CD14-positive monocyte (primary cell): ENCODE data around the gene LSM4. TPM values are rescaled to one million over a fixed set of nuclear protein-coding genes. Genes with fewer than 3 reads are reported as not detected.

Source experiments
- DNase-seq, 3 donors: peaks; one replicate each; pipeline ENCODE4 v3.0.0-alpha.2; 2011 to 2022
- H2AFZ ChIP-seq: 2 replicates; pipeline ENCODE4 v1.6.0; 2012; ENCODE audit warnings: mild to moderate bottlenecking, low read depth, low read length, inconsistent platforms; ENCODE audit not compliant: insufficient read depth, poor library complexity, severe bottlenecking
- H3K27ac ChIP-seq, 2 donors: 1 replicate in 1 of 2; 2 replicates in 1 of 2; pipeline ENCODE4 v1.5.1; 2012 to 2013; ENCODE audit warnings: low read length in 2 of 2, control low read depth in 1 of 2, inconsistent platforms in 1 of 2, low read depth in 1 of 2, mild to moderate bottlenecking in 1 of 2
- H3K27me3 ChIP-seq, 2 donors: one replicate each; pipeline versions ENCODE4 v1.6.0 to v1.6.1; 2011 to 2013; ENCODE audit warnings: low read length in 2 of 2; ENCODE audit not compliant: control insufficient read depth in 2 of 2, insufficient read depth in 2 of 2
- H3K36me3 ChIP-seq, 2 donors: replicated peaks in 1 of 2; 1 replicate in 1 of 2; 2 replicates in 1 of 2; pipeline versions ENCODE4 v1.5.1 to v1.6.1; 2012 to 2013; ENCODE audit warnings: low read length in 2 of 2, control low read depth in 1 of 2, inconsistent platforms in 1 of 2, mild to moderate bottlenecking in 1 of 2; ENCODE audit not compliant: insufficient read depth in 2 of 2, control insufficient read depth in 1 of 2
- H3K4me1 ChIP-seq, 2 donors: 1 replicate in 1 of 2; 2 replicates in 1 of 2; pipeline versions ENCODE4 v1.5.1 to v1.6.1; 2012 to 2013; ENCODE audit warnings: low read length in 2 of 2, control low read depth in 1 of 2, inconsistent platforms in 1 of 2, mild to moderate bottlenecking in 1 of 2, moderate library complexity in 1 of 2; ENCODE audit not compliant: insufficient read depth in 2 of 2, control insufficient read depth in 1 of 2
- H3K4me2 ChIP-seq: replicated peaks from 2 replicates; pipeline ENCODE3; 2012; ENCODE audit warnings: low read length, moderate library complexity, mild to moderate bottlenecking; ENCODE audit not compliant: poor library complexity, severe bottlenecking; ENCODE audit errors: extremely low read depth
- H3K4me3 ChIP-seq, 3 experiments: fragments of 200-600 bp in 1 of 3; sonication (generic) in 1 of 3; replicated peaks in 1 of 3; 1 replicate in 2 of 3; 2 replicates in 1 of 3; pipeline ENCODE4 v1.5.1; 2011 to 2013; ENCODE audit warnings: low read length in 3 of 3, mild to moderate bottlenecking in 3 of 3, control low read depth in 2 of 3, low read depth in 2 of 3, inconsistent platforms in 1 of 3, moderate library complexity in 1 of 3
- H3K79me2 ChIP-seq: 2 replicates; pipeline ENCODE4 v1.6.0; 2012; ENCODE audit warnings: mild to moderate bottlenecking, control low read depth, inconsistent platforms, low read length, moderate library complexity; ENCODE audit not compliant: insufficient read depth
- H3K9ac ChIP-seq: 2 replicates; pipeline ENCODE4 v1.6.0; 2017; ENCODE audit warnings: low read length, mild to moderate bottlenecking; ENCODE audit not compliant: insufficient read depth, poor library complexity, severe bottlenecking
- H3K9me3 ChIP-seq, 2 donors: replicated peaks in 1 of 2; 1 replicate in 1 of 2; 2 replicates in 1 of 2; pipeline versions ENCODE4 v1.5.1 to v1.6.1; 2012 to 2013; ENCODE audit warnings: low read length in 2 of 2, control low read depth in 1 of 2; ENCODE audit not compliant: control insufficient read depth in 1 of 2, insufficient read depth in 1 of 2
- H4K20me1 ChIP-seq: 2 replicates; pipeline ENCODE4 v1.6.0; 2012; ENCODE audit warnings: mild to moderate bottlenecking, low read length, control low read depth, moderate library complexity; ENCODE audit not compliant: insufficient read depth
- H3K27ac Mint-ChIP-seq, 7 donors: one replicate each; pipeline ENCODE4 v1.8.0; 2020; ENCODE audit warnings: mild to moderate bottlenecking in 7 of 7, mixed read lengths in 7 of 7, moderate library complexity in 6 of 7, inconsistent platforms in 2 of 7
- H3K27me3 Mint-ChIP-seq, 3 donors: one replicate each; pipeline ENCODE4 v1.8.0; 2021 to 2022; ENCODE audit warnings: low read depth in 3 of 3, mild to moderate bottlenecking in 3 of 3, mixed read lengths in 3 of 3, moderate library complexity in 3 of 3, inconsistent platforms in 1 of 3
- H3K36me3 Mint-ChIP-seq, 2 donors: one replicate each; pipeline ENCODE4 v1.8.0; 2020; ENCODE audit warnings: mixed read lengths in 2 of 2, inconsistent platforms in 1 of 2, mild to moderate bottlenecking in 1 of 2
- H3K4me1 Mint-ChIP-seq: one replicate; pipeline ENCODE4 v1.8.0; 2020; ENCODE audit warnings: mild to moderate bottlenecking, mixed read lengths
- H3K4me3 Mint-ChIP-seq, 2 donors: one replicate each; pipeline ENCODE4 v1.8.0; 2020; ENCODE audit warnings: mild to moderate bottlenecking in 2 of 2, mixed read lengths in 2 of 2, moderate library complexity in 1 of 2
- H3K9me3 Mint-ChIP-seq, 7 donors: one replicate each; pipeline ENCODE4 v1.8.0; 2020 to 2022; ENCODE audit warnings: mixed read lengths in 7 of 7, mild to moderate bottlenecking in 6 of 7, moderate library complexity in 6 of 7, inconsistent platforms in 2 of 7
- WGBS: methylation state at CpG from one replicate; pipeline ENCODE4 v1.1.5; 2013; ENCODE audit warnings: missing lambda C conversion rate; ENCODE audit not compliant: insufficient coverage; 5-methylcytosine and 5-hydroxymethylcytosine counted together
- intact Hi-C, 2 donors: fragments of 100-400 bp; cut with micrococcal nuclease; formaldehyde crosslinking; loops; one replicate each; pipeline versions ENCODE4 v1.15.0 to v1.15.1; 2023
- polyA plus RNA-seq, 3 donors: library from polyadenylated mRNA; depleted of rRNA in 1 of 3; unstranded in 2 of 3; stranded (reverse) in 1 of 3; fragments of 300-500 nt in 2 of 3; fragments of >200 nt in 1 of 3; fragmentation: Illumina TruSeq in 2 of 3; gene quantifications; 1 replicate in 2 of 3; 2 replicates in 1 of 3; pipeline ENCODE4 v1.2.3, GENCODE V29; 2012 to 2021
- TF ChIP-seq, protein P1 (sequence below): fragments of 200-600 bp; IDR thresholded peaks from one replicate; pipeline ENCODE4 v1.8.0; 2022; ENCODE audit warnings: antibody characterized with exemption, mild to moderate bottlenecking

LSM4 gene
- polyA plus RNA-seq, 3 donors: 66.5 to 143 (median 97.0) TPM

DNA sequence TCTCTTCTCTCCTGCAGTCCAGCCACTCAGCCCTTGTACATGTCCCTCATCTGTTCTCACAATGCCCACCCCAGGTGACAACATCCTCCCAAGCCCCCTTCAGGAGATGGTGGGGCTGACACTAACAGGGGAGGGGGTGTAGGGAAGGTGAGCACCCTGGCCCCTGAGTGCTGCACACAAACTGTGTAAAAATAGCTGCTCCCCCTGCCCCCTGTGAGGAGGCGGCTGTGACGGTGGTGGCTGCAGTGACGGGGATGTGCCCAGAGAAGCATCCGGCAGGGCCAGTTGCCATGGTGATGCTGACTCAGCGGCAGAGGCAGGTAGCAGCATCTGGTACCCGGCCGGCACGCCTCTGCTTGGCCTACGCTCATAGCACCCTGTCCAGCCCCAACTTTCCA, 28.4 kb downstream of the LSM4 start:
- Histone ChIP-seq H3K27me3 (no peaks in the 10 kb centered on the region), H3K4me3 (no peak overlapping the region), H3K36me3 (no peaks in the 10 kb centered on the region), H3K79me2 (no peaks in the 10 kb centered on the region), H3K9me3 (no peaks in the 10 kb centered on the region), H3K27ac (no peak overlapping the region), H2AFZ (no peak overlapping the region), H3K4me2 (no peak overlapping the region), H4K20me1 (no peaks in the 10 kb centered on the region), H3K4me1 (peaks cover 40 to 49% of the 10 kb centered on the region in 2 donors), H3K9ac (no peak overlapping the region)
- Mint-ChIP-seq H3K27ac (peak overlapping the region in 6 of 7 donors; percentile 31 to 99 (median 82)), H3K36me3 (peaks cover 2 to 6% of the 10 kb centered on the region in 2 donors), H3K4me3 (no peak overlapping the region), H3K4me1 (peaks cover 43% of the 10 kb centered on the region), H3K27me3 (peaks cover 0 to 5% (median 2%) of the 10 kb centered on the region in 3 donors), H3K9me3 (peaks cover 0 to 2% (median 0%) of the 10 kb centered on the region in 7 donors)
- 33% methylated on average over 5 of the region's 9 CpGs for WGBS
- TF ChIP-seq, protein P1, sequence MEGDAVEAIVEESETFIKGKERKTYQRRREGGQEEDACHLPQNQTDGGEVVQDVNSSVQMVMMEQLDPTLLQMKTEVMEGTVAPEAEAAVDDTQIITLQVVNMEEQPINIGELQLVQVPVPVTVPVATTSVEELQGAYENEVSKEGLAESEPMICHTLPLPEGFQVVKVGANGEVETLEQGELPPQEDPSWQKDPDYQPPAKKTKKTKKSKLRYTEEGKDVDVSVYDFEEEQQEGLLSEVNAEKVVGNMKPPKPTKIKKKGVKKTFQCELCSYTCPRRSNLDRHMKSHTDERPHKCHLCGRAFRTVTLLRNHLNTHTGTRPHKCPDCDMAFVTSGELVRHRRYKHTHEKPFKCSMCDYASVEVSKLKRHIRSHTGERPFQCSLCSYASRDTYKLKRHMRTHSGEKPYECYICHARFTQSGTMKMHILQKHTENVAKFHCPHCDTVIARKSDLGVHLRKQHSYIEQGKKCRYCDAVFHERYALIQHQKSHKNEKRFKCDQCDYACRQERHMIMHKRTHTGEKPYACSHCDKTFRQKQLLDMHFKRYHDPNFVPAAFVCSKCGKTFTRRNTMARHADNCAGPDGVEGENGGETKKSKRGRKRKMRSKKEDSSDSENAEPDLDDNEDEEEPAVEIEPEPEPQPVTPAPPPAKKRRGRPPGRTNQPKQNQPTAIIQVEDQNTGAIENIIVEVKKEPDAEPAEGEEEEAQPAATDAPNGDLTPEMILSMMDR: no peak
- intact Hi-C loops: no loop called here
- peak in 2 of 3 donors; percentile 34 to 57 for DNase-seq

DNA sequence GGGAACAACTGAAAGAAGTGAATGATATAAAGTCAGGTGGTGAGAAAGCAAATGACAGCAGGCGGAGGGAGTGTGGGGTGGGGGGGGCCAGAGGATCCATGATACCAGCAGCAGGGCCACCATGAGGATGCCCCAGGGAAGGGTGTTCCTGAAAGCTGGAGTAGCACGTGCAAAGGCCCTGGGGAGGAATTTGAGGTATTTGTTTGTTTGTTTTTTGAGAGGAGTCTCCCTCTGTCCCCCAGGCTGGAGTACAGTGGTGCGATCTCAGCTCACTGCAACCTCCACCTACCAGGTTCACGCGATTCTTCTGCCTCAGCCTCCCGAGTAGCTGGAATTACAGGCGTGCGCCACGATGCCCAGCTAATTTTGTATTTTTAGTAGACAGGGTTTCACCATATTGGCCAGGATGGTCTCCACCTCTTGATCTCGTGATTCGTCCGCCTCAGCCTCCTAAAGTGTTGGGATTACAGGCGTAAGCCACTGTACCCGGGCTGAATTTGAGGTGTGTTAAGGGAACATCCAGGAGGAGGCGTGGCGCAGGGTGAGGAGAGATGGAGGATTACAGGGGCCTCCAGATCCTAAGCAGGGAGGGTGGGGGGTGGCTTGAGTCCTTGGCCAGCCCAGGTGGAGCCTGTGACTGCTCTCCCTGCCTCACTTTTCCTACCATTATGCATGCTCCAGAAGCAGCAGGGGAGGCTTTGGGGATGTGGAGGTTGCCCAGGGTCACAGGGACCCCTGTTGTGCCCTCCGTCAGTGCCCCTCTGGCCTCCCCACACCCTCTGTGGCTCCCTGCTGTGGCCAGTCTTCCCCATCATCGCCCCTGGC, 29.0 kb downstream of the LSM4 start:
- H3K9me3 Mint-ChIP-seq: peaks cover 0 to 2% (median 0%) of the 10 kb centered on the region in 7 donors
- Histone ChIP-seq H3K27me3 (no peaks in the 10 kb centered on the region), H3K4me1 (peaks cover 41 to 50% of the 10 kb centered on the region in 2 donors), H3K9ac (no peak overlapping the region), H3K36me3 (no peaks in the 10 kb centered on the region), H3K27ac (peak overlapping the region; percentile 99 to 100), H3K9me3 (no peaks in the 10 kb centered on the region), H2AFZ (peak overlapping the region; percentile 41), H4K20me1 (no peaks in the 10 kb centered on the region), H3K79me2 (no peaks in the 10 kb centered on the region), H3K4me3 (peak overlapping the region in 2 of 3 experiments; percentile 92 to 94), H3K4me2 (peak overlapping the region; percentile 97)
- peaks cover 0 to 5% (median 2%) of the 10 kb centered on the region in 3 donors for H3K27me3 Mint-ChIP-seq
- H3K4me1 Mint-ChIP-seq: peaks cover 44% of the 10 kb centered on the region
- peak overlapping the region; percentile 87 to 92 for H3K4me3 Mint-ChIP-seq
- H3K27ac Mint-ChIP-seq: peak overlapping the region; percentile 97 to 100 (median 99)
- TF ChIP-seq, protein P1: no peak
- 89% methylated on average over 10 of the region's 18 CpGs for WGBS
- intact Hi-C loops: no loop called here
- peaks cover 2 to 6% of the 10 kb centered on the region in 2 donors for H3K36me3 Mint-ChIP-seq
- no peak for DNase-seq
